Measurements from ENCODE around the gene OSBPL7. TPM values are rescaled to one million over a fixed set of nuclear protein-coding genes. Genes with fewer than 3 reads are reported as not detected.
A peak's percentile ranks its signal among the peaks of the same experiment; 100 is the strongest.

OSBPL7 gene
- total RNA-seq, 1 experiment from 2014 or later: 13.0 TPM

DNA sequence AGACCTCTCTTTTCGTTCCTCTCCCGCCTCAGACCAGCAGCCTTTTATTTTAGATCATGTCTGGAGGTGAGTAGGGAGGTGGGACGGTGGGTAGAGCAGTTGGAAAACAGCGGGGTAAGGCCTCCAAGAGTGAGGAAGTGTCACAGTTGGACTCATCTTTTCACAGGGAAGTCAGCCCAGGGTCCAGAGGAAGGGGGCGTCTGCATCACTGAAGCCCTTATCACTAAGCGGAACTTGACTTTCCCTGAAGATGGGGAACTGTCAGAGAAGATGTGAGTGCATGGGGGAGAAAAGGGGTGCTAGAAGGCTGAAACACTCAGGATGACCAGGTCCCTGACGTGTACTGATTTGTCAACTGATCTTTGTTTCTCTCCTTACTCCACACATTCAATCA is 10.3 kb upstream of the OSBPL7 start:
- peak overlapping the region; percentile 86 to 95 for H3K4me3 Mint-ChIP-seq
- Histone ChIP-seq H3K56ac (ENCODE audit: insufficient read length, low read depth, low read length) (no peak overlapping the region), H4K91ac (ENCODE audit: insufficient read length, low read depth, low read length) (no peak overlapping the region), H3K4me1 (ENCODE audit: insufficient read depth, low read length) (no peaks in the 10 kb centered on the region), H4K5ac (ENCODE audit: insufficient read length, low read depth, low read length) (no peak overlapping the region), H2AFZ (ENCODE audit: low read length) (no peak overlapping the region), H3K4ac (ENCODE audit: low read depth, low read length) (no peak overlapping the region), H2BK12ac (ENCODE audit: insufficient read length, low read depth, low read length) (no peak overlapping the region), H3K27ac (ENCODE audit: insufficient read length, low read depth, low read length) (no peak overlapping the region), H3K9ac (ENCODE audit: extremely low read depth, insufficient read length, low read length) (no peak overlapping the region), H3K23ac (ENCODE audit: insufficient read length, low read depth, low read length) (no peak overlapping the region), H3K79me2 (ENCODE audit: insufficient read depth, low read length) (no peaks in the 10 kb centered on the region), H3T11ph (ENCODE audit: low read length) (no peak overlapping the region), H2BK120ac (ENCODE audit: low read depth, low read length, poor library complexity, severe bottlenecking) (no peak overlapping the region), H3K9me3 (ENCODE audit: control insufficient read depth, low read depth, low read length) (no peaks in the 10 kb centered on the region), H3K4me2 (ENCODE audit: insufficient read depth, insufficient read length, low read length) (peak overlapping the region; percentile 81), H4K20me1 (ENCODE audit: control insufficient read depth, insufficient read depth, insufficient read length) (no peaks in the 10 kb centered on the region), H3K79me1 (ENCODE audit: insufficient read depth, low read depth, low read length, poor library complexity, severe bottlenecking) (peaks cover 3% of the 10 kb centered on the region), H3K14ac (ENCODE audit: insufficient read depth, low read length) (no peak overlapping the region), H2BK5ac (ENCODE audit: insufficient read length, low read length) (no peak overlapping the region), H3K18ac (ENCODE audit: insufficient read length, low read depth, low read length) (no peak overlapping the region), H3K23me2 (ENCODE audit: insufficient read length, low read depth, low read length, poor library complexity, severe bottlenecking) (peaks cover 10% of the 10 kb centered on the region), H2AK5ac (ENCODE audit: insufficient read length, low read length) (no peak overlapping the region), H3K27me3 (ENCODE audit: insufficient read depth, low read length) (no peaks in the 10 kb centered on the region), H4K8ac (replicated peaks; ENCODE audit: insufficient read length, low read depth, low read length) (no peak overlapping the region), H2BK20ac (ENCODE audit: low read depth, low read length, poor library complexity, severe bottlenecking) (no peak overlapping the region), H2BK15ac (ENCODE audit: low read depth, low read length) (no peak overlapping the region)
- peak overlapping the region in 1 of 3 experiments; percentile 55; a peak in 1 of 7 replicates for H3K27ac Mint-ChIP-seq
- TF ChIP-seq, protein P1, sequence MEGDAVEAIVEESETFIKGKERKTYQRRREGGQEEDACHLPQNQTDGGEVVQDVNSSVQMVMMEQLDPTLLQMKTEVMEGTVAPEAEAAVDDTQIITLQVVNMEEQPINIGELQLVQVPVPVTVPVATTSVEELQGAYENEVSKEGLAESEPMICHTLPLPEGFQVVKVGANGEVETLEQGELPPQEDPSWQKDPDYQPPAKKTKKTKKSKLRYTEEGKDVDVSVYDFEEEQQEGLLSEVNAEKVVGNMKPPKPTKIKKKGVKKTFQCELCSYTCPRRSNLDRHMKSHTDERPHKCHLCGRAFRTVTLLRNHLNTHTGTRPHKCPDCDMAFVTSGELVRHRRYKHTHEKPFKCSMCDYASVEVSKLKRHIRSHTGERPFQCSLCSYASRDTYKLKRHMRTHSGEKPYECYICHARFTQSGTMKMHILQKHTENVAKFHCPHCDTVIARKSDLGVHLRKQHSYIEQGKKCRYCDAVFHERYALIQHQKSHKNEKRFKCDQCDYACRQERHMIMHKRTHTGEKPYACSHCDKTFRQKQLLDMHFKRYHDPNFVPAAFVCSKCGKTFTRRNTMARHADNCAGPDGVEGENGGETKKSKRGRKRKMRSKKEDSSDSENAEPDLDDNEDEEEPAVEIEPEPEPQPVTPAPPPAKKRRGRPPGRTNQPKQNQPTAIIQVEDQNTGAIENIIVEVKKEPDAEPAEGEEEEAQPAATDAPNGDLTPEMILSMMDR (conservative IDR thresholded peaks at IDR 0.05): no peak
- WGBS (ENCODE audit: extremely low coverage, insufficient read length, low lambda C conversion rate): no CpG with 5 or more reads among the region's 7 CpGs
- no peaks in the 10 kb centered on the region; a peak in 1 of 5 replicates for H3K9me3 Mint-ChIP-seq
- H3K4me1 Mint-ChIP-seq: peaks cover 8 to 14% of the 10 kb centered on the region in 2 experiments
- peaks cover 8 to 26% (median 23%) of the 10 kb centered on the region in 3 experiments; a peak in 6 of 7 replicates for H3K36me3 Mint-ChIP-seq (ENCODE audit: insufficient read depth in 1 of 3, low read depth in 3 of 3)
- no peak for DNase-seq
- H3K27me3 Mint-ChIP-seq (ENCODE audit: low read depth): peaks cover 2% of the 10 kb centered on the region; the same call in 1 of the 2 replicates

Measured in H9 (cell line).